Measurements from ENCODE around the gene CYP4X1. TPM values are rescaled to one million over a fixed set of nuclear protein-coding genes. Genes with fewer than 3 reads are reported as not detected.
"Not testable (repeated sequence)": the region's sequence is repeated elsewhere in the genome, so short reads cannot be mapped to it uniquely, and the experiment has no call there.

The CYP4X1 gene, protein sequence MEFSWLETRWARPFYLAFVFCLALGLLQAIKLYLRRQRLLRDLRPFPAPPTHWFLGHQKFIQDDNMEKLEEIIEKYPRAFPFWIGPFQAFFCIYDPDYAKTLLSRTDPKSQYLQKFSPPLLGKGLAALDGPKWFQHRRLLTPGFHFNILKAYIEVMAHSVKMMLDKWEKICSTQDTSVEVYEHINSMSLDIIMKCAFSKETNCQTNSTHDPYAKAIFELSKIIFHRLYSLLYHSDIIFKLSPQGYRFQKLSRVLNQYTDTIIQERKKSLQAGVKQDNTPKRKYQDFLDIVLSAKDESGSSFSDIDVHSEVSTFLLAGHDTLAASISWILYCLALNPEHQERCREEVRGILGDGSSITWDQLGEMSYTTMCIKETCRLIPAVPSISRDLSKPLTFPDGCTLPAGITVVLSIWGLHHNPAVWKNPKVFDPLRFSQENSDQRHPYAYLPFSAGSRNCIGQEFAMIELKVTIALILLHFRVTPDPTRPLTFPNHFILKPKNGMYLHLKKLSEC
- total RNA-seq = not detected

- no peaks in the 10 kb centered on the region for H3K36me3 Mint-ChIP-seq (ENCODE audit: low read depth)
These were observed at the start of gene CYP4X1 for GRCh38 chr1:47023268-47024140. TSS of gene CYP4X1 (plus strand) at chr1:47023669. CDS start at chr1:47023818, 149 bp downstream.

GRCh38 chr1:46983166-46983829 lies 40.2 kb upstream of the CYP4X1 start:
- POLR2A ChIA-PET = no interaction called here
- Mint-ChIP-seq H3K9me3 (no peaks in the 10 kb centered on the region), H3K4me3 (no peak overlapping the region), H3K27me3 (peaks cover 40% of the 10 kb centered on the region), H3K27ac (no peak overlapping the region), H3K36me3 (ENCODE audit: low read depth) (no peaks in the 10 kb centered on the region), H3K4me1 (no peaks in the 10 kb centered on the region)
- DNase-seq = no peak
- CTCF ChIA-PET = no interaction called here

More at GRCh38 chr1:47023268-47024140, at the start of gene CYP4X1:
- ChIA-PET POLR2A (no interaction called here), CTCF (no interaction called here)
- H3K4me1 Mint-ChIP-seq = no peaks in the 10 kb centered on the region
- no peak for DNase-seq
- H3K27me3 Mint-ChIP-seq = peaks cover 37% of the 10 kb centered on the region
- H3K4me3 Mint-ChIP-seq = no peak within 1 kb of the TSS
- H3K27ac Mint-ChIP-seq = no peak within 1 kb of the TSS
- H3K9me3 Mint-ChIP-seq = no peaks in the 10 kb centered on the region

DNA sequence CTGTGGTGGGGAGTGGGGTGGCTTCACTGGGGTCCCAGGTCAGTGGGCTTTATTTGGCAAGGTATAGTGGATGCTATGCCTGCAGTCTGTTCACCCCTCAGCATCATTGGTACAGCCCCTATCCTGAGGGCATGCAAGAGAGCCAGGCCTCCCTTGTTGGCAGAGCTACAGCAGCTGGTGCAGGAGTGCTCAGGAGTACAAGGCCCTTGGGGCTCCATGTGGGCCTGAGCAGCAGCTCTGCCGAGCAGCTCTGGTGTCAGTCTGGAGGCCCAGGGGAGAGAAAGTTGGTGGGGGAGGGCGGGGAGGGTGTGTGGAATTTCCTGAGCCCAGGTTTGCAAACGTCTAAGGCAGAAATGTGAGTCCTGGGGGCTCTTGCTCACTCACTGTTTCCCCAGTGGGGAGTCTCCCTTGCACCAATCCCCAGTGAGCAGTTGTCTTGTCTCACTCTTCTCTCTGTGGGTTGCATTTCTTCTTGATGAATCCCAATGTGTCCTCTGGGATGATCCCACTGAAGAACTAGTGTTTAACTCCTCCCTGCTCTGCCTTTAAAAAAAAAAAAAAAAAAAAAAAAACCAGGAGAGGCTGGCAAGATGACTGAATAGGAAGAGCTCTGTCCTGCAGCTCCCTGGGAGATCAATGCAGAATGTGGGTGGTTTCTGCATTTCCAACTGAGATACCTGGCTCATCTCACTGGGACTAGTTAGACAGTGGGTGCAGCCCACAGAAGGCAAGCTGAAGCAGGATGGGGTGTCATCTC lies 39.5 kb upstream of the CYP4X1 start:
- Mint-ChIP-seq H3K4me1 (no peaks in the 10 kb centered on the region), H3K27ac (no peak overlapping the region), H3K9me3 (no peaks in the 10 kb centered on the region), H3K36me3 (ENCODE audit: low read depth) (no peaks in the 10 kb centered on the region), H3K4me3 (no peak overlapping the region), H3K27me3 (peaks cover 37% of the 10 kb centered on the region)
- POLR2A ChIA-PET = no interaction called here
- CTCF ChIA-PET = interaction anchor here (0.7 kb wide), 1 partner anchor 30 kb away, joined by 3 read pairs; no protein-coding TSS in a partner anchor
- no peak for DNase-seq

DNA sequence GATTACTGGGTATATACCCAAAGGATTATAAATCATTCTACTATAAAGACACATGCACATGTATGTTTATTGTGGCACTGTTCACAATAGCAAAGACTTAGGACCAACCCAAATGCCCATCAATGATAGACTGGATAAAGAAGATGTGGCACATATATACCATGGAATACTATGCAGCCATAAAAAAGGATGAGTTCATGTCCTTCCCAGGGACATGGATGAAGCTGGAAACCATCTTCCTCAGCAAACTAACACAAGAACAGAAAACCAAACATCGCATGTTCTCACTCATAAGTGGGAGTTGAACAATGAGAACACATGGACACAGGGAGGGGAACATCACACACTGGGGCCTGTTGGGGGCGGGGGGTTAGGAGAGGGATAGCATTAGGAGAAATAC lies 32.9 kb upstream of the CYP4X1 start:
- H3K4me1 Mint-ChIP-seq; CTCF ChIA-PET; DNase-seq; H3K4me3 Mint-ChIP-seq; H3K36me3 Mint-ChIP-seq (ENCODE audit: low read depth); H3K27ac Mint-ChIP-seq; H3K9me3 Mint-ChIP-seq; POLR2A ChIA-PET: not testable (repeated sequence)
- peaks cover 29% of the 10 kb centered on the region for H3K27me3 Mint-ChIP-seq

GRCh38 chr1:46991083-46991923 lies 32.2 kb upstream of the CYP4X1 start:
- H3K9me3 Mint-ChIP-seq = no peaks in the 10 kb centered on the region
- no peaks in the 10 kb centered on the region for H3K4me1 Mint-ChIP-seq
- H3K27me3 Mint-ChIP-seq = peaks cover 23% of the 10 kb centered on the region
- H3K27ac Mint-ChIP-seq = no peak overlapping the region
- CTCF ChIA-PET = interaction anchor here (0.9 to 1.3 kb wide), 2 partner anchors 18 to 88 kb away, joined by 3 read pairs; no protein-coding TSS in a partner anchor
- POLR2A ChIA-PET = no interaction called here
- no peak overlapping the region for H3K4me3 Mint-ChIP-seq
- no peaks in the 10 kb centered on the region for H3K36me3 Mint-ChIP-seq (ENCODE audit: low read depth)
- DNase-seq = no peak

GRCh38 chr1:46996659-46997281 lies 26.7 kb upstream of the CYP4X1 start:
- H3K9me3 Mint-ChIP-seq = no peaks in the 10 kb centered on the region
- DNase-seq = no peak
- no peak overlapping the region for H3K4me3 Mint-ChIP-seq
- ChIA-PET CTCF (no interaction called here), POLR2A (no interaction called here)
- H3K27me3 Mint-ChIP-seq = peaks cover 33% of the 10 kb centered on the region
- no peaks in the 10 kb centered on the region for H3K4me1 Mint-ChIP-seq
- no peaks in the 10 kb centered on the region for H3K36me3 Mint-ChIP-seq (ENCODE audit: low read depth)
- no peak overlapping the region for H3K27ac Mint-ChIP-seq

- no peaks in the 10 kb centered on the region for H3K36me3 Mint-ChIP-seq (ENCODE audit: low read depth)
- H3K27me3 Mint-ChIP-seq = peaks cover 31% of the 10 kb centered on the region
- H3K9me3 Mint-ChIP-seq = peaks cover 3% of the 10 kb centered on the region
- peaks cover 4% of the 10 kb centered on the region for H3K4me1 Mint-ChIP-seq
- ChIA-PET CTCF (interaction anchor here (0.6 kb wide), 1 partner anchor 35 kb away, joined by 3 read pairs; no protein-coding TSS in a partner anchor), POLR2A (no interaction called here)
- DNase-seq = no peak
- no peak overlapping the region for H3K4me3 Mint-ChIP-seq
- H3K27ac Mint-ChIP-seq = no peak overlapping the region
These were observed 21.3 kb upstream of the CYP4X1 start for GRCh38 chr1:47002211-47002610.

GRCh38 chr1:47003896-47004403 lies 19.5 kb upstream of the CYP4X1 start:
- DNase-seq = no peak

GRCh38 chr1:47006437-47006836 lies 17.0 kb upstream of the CYP4X1 start:
- POLR2A ChIA-PET; H3K36me3 Mint-ChIP-seq (ENCODE audit: low read depth); H3K27ac Mint-ChIP-seq; DNase-seq; CTCF ChIA-PET; H3K4me1 Mint-ChIP-seq; H3K4me3 Mint-ChIP-seq; H3K9me3 Mint-ChIP-seq: not testable (repeated sequence)
- peaks cover 14% of the 10 kb centered on the region for H3K27me3 Mint-ChIP-seq

More at GRCh38 chr1:47003896-47004403, 19.5 kb upstream of the CYP4X1 start:
- Mint-ChIP-seq H3K27ac (no peak overlapping the region), H3K9me3 (peaks cover 3% of the 10 kb centered on the region), H3K36me3 (ENCODE audit: low read depth) (no peaks in the 10 kb centered on the region), H3K4me1 (peaks cover 4% of the 10 kb centered on the region), H3K4me3 (no peak overlapping the region), H3K27me3 (peaks cover 23% of the 10 kb centered on the region)
- POLR2A ChIA-PET = no interaction called here
- CTCF ChIA-PET = no interaction called here

- Mint-ChIP-seq H3K4me1 (no peaks in the 10 kb centered on the region), H3K9me3 (no peaks in the 10 kb centered on the region), H3K4me3 (no peak overlapping the region), H3K36me3 (ENCODE audit: low read depth) (no peaks in the 10 kb centered on the region), H3K27me3 (peaks cover 20% of the 10 kb centered on the region), H3K27ac (no peak overlapping the region)
- no peak for DNase-seq
- ChIA-PET CTCF (no interaction called here), POLR2A (no interaction called here)
These were observed 10.2 kb upstream of the CYP4X1 start for GRCh38 chr1:47013293-47013692.

- no peaks in the 10 kb centered on the region for H3K36me3 Mint-ChIP-seq (ENCODE audit: low read depth)
- no peaks in the 10 kb centered on the region for H3K4me1 Mint-ChIP-seq
- DNase-seq = no peak
- H3K9me3 Mint-ChIP-seq = no peaks in the 10 kb centered on the region
- no peak overlapping the region for H3K27ac Mint-ChIP-seq
- peaks cover 42% of the 10 kb centered on the region for H3K27me3 Mint-ChIP-seq
- H3K4me3 Mint-ChIP-seq = no peak overlapping the region
- POLR2A ChIA-PET = no interaction called here
- CTCF ChIA-PET = no interaction called here
These were observed 2.4 kb upstream of the CYP4X1 start for GRCh38 chr1:47021070-47021469.

Measured in activated CD4-positive, alpha-beta memory T cell treated with anti-CD3 and anti-CD28 coated beads, Interleukin-2, amount 10 ng/mL, durations not matched to agents 7 days and 5 days (primary cell).